ENCODE measurements around the gene GRK1.
A peak's percentile ranks its signal among the peaks of the same experiment; 100 is the strongest.

GRK1 gene

GRCh38 chr13:113783200-113783881 is 116.3 kb downstream of the GRK1 start:
- DNase-seq, result no peak

GRCh38 chr13:113783966-113784644 is 117.1 kb downstream of the GRK1 start:
- no peak for DNase-seq

- no peak for DNase-seq
Measured at GRCh38 chr13:113784645-113785024, 117.6 kb downstream of the GRK1 start.

GRCh38 chr13:113785051-113786010 is 118.3 kb downstream of the GRK1 start:
- DNase-seq, result peak; percentile 84

- DNase-seq, result no peak
Measured at GRCh38 chr13:113786262-113786841, 119.3 kb downstream of the GRK1 start.

All from SHP77 treated with DMSO at 0.1 percent for 48 hours (cell line).